Smooth muscle cell (in vitro differentiated cells): ENCODE measurements around the gene IFNL4. TPM values are rescaled to one million over a fixed set of nuclear protein-coding genes. Genes with fewer than 3 reads are reported as not detected.
"Not testable (repeated sequence)": the region's sequence is repeated elsewhere in the genome, so short reads cannot be mapped to it uniquely, and the experiment has no call there.

Experiments used
- DNase-seq: peaks from one replicate; lab custom pipeline; 2025; ENCODE audit not compliant: unreplicated experiment; lab: John Stamatoyannopoulos, UW
- H2AFZ ChIP-seq: fragments of 200-600 bp; sonication (generic); 2 replicates; pipeline ENCODE4 v1.6.0; 2016; ENCODE audit warnings: antibody characterized with exemption, low read depth, mild to moderate bottlenecking
- H3F3A ChIP-seq: fragments of 200-600 bp; sonication (generic); 2 replicates; pipeline ENCODE4 v1.6.0; 2017; ENCODE audit warnings: antibody characterized with exemption, low read depth
- H3K27ac ChIP-seq: fragments of 200-600 bp; sonication (generic); 2 replicates; pipeline ENCODE4 v1.5.1; 2016; ENCODE audit warnings: low read depth, mild to moderate bottlenecking
- H3K27me3 ChIP-seq: fragments of 200-600 bp; sonication (generic); 2 replicates; pipeline ENCODE4 v1.6.1; 2016; ENCODE audit warnings: low read depth, mild to moderate bottlenecking
- H3K36me3 ChIP-seq: fragments of 200-600 bp; sonication (generic); 2 replicates; pipeline ENCODE4 v1.5.1; 2016; ENCODE audit warnings: low read depth
- H3K4me1 ChIP-seq: fragments of 200-600 bp; sonication (generic); 2 replicates; pipeline ENCODE4 v1.5.1; 2016; ENCODE audit warnings: low read depth
- H3K4me2 ChIP-seq: fragments of 200-600 bp; sonication (generic); 2 replicates; pipeline ENCODE4 v1.6.0; 2016; ENCODE audit warnings: mild to moderate bottlenecking
- H3K4me3 ChIP-seq: fragments of 200-600 bp; sonication (generic); 2 replicates; pipeline ENCODE4 v1.5.1; 2016; ENCODE audit warnings: mild to moderate bottlenecking
- H3K79me2 ChIP-seq: fragments of 200-600 bp; sonication (generic); 2 replicates; pipeline ENCODE4 v1.6.0; 2016; ENCODE audit warnings: low read depth, mild to moderate bottlenecking
- H3K9ac ChIP-seq: fragments of 200-600 bp; sonication (generic); 2 replicates; pipeline ENCODE4 v1.6.0; 2016; ENCODE audit warnings: low read depth
- H3K9me3 ChIP-seq: fragments of 200-600 bp; sonication (generic); replicated peaks from 2 replicates; pipeline ENCODE4 v1.5.1; 2016; ENCODE audit warnings: low read depth
- H4K20me1 ChIP-seq: fragments of 200-600 bp; sonication (generic); 2 replicates; pipeline ENCODE4 v1.6.0; 2016; ENCODE audit warnings: low read depth
- WGBS: methylation state at CpG from one replicate; pipeline ENCODE4 v1.1.7; 2016; ENCODE audit warnings: low lambda C conversion rate; 5-methylcytosine and 5-hydroxymethylcytosine counted together
- polyA plus RNA-seq: library from polyadenylated mRNA; unstranded; fragments of >200 nt; fragmentation: Nextera tagmentation; extraction: Ambion mirVana; gene quantifications from 2 replicates; pipeline ENCODE4 v1.2.1, GENCODE V29; 2016
- total RNA-seq: library from RNA; depleted of rRNA; stranded (reverse); fragments of >200 nt; gene quantifications from 2 replicates; pipeline ENCODE4 v1.2.3, GENCODE V29; 2014
- TF ChIP-seq, protein P1 (sequence below): fragments of 200-600 bp; sonication (generic); IDR thresholded peaks from 2 replicates; pipeline ENCODE4 v1.5.1; 2017; ENCODE audit warnings: borderline replicate concordance, mild to moderate bottlenecking, antibody characterized with exemption; ENCODE audit not compliant: insufficient read depth, poor library complexity, severe bottlenecking

Gene IFNL4
- total and polyA plus RNA-seq, 2 experiments from 2014 or later, result 0.15 TPM; not detected in 1

- no peaks in the 10 kb centered on the region for H3K36me3 ChIP-seq
- no peak overlapping the region for H3K27ac ChIP-seq
- 87% methylated on average over 15 of the region's 15 CpGs for WGBS
- no peak overlapping the region for H3K4me2 ChIP-seq
- H3K27me3 ChIP-seq, result no peaks in the 10 kb centered on the region
- no peak overlapping the region for H3K9ac ChIP-seq
- no peaks in the 10 kb centered on the region for H3F3A ChIP-seq
- no peaks in the 10 kb centered on the region for H3K9me3 ChIP-seq
- no peaks in the 10 kb centered on the region for H3K4me1 ChIP-seq
- H3K79me2 ChIP-seq, result no peaks in the 10 kb centered on the region
- DNase-seq, result no peak
- H2AFZ ChIP-seq, result no peak overlapping the region
- no peaks in the 10 kb centered on the region for H4K20me1 ChIP-seq
- no peak overlapping the region for H3K4me3 ChIP-seq
- TF ChIP-seq, protein P1, sequence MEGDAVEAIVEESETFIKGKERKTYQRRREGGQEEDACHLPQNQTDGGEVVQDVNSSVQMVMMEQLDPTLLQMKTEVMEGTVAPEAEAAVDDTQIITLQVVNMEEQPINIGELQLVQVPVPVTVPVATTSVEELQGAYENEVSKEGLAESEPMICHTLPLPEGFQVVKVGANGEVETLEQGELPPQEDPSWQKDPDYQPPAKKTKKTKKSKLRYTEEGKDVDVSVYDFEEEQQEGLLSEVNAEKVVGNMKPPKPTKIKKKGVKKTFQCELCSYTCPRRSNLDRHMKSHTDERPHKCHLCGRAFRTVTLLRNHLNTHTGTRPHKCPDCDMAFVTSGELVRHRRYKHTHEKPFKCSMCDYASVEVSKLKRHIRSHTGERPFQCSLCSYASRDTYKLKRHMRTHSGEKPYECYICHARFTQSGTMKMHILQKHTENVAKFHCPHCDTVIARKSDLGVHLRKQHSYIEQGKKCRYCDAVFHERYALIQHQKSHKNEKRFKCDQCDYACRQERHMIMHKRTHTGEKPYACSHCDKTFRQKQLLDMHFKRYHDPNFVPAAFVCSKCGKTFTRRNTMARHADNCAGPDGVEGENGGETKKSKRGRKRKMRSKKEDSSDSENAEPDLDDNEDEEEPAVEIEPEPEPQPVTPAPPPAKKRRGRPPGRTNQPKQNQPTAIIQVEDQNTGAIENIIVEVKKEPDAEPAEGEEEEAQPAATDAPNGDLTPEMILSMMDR, result no peak
These were observed 30.2 kb downstream of the IFNL4 start for GRCh38 chr19:39218230-39219007.

GRCh38 chr19:39217094-39217493, 31.6 kb downstream of the IFNL4 start:
- TF ChIP-seq, protein P1, result no peak
- no peaks in the 10 kb centered on the region for H4K20me1 ChIP-seq
- H3K27me3 ChIP-seq, result no peaks in the 10 kb centered on the region
- H3K9me3 ChIP-seq, result no peaks in the 10 kb centered on the region
- H3K79me2 ChIP-seq, result no peaks in the 10 kb centered on the region
- H3K27ac ChIP-seq, result no peak overlapping the region
- 85% methylated on average over 5 of the region's 5 CpGs for WGBS
- H3K36me3 ChIP-seq, result no peaks in the 10 kb centered on the region
- H3K4me1 ChIP-seq, result no peaks in the 10 kb centered on the region
- H3K4me3 ChIP-seq, result no peak overlapping the region
- H3F3A ChIP-seq, result no peaks in the 10 kb centered on the region
- no peak for DNase-seq
- H3K9ac ChIP-seq, result no peak overlapping the region
- no peak overlapping the region for H2AFZ ChIP-seq
- no peak overlapping the region for H3K4me2 ChIP-seq

DNA sequence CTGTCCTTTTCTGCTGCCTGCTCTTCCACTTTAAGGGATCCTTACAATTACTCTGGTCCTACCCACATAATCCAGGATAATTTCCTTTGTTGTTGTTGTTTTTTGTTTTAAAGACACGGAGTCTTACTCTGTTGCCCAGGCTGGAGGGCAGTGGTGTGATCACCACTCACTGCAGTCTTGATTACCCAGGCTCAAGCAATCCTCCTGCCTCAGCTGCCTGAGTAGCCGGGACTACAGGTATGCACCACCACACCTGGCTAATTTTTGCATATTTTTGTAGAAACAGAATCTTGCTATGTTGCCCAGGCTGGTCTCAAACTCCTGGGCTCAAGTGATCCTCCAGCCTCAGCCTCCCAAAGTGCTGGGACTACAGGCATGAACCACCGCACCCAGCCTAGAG, 33.3 kb downstream of the IFNL4 start:
- WGBS, result 91% methylated on average over 3 of the region's 3 CpGs
- H3K4me2 ChIP-seq, result not testable (repeated sequence)

GRCh38 chr19:39212375-39212742, 36.3 kb downstream of the IFNL4 start:
- WGBS, result 37% methylated on average over 8 of the region's 8 CpGs
- Histone ChIP-seq H3K36me3 (no peaks in the 10 kb centered on the region), H3K79me2 (no peaks in the 10 kb centered on the region), H2AFZ (no peak overlapping the region), H3K4me1 (no peaks in the 10 kb centered on the region), H3K9ac (no peak overlapping the region), H3K27me3 (no peaks in the 10 kb centered on the region), H3F3A (no peaks in the 10 kb centered on the region), H4K20me1 (no peaks in the 10 kb centered on the region), H3K4me2 (no peak overlapping the region), H3K4me3 (no peak overlapping the region), H3K9me3 (no peaks in the 10 kb centered on the region), H3K27ac (no peak overlapping the region)
- no peak for DNase-seq
- TF ChIP-seq, protein P1, result peak; percentile 20

More for the DNA sequence above, 33.3 kb downstream of the IFNL4 start:
- H3K27ac ChIP-seq, H3K4me1 ChIP-seq, H3K9ac ChIP-seq, H3K36me3 ChIP-seq, H3K9me3 ChIP-seq, H3F3A ChIP-seq, DNase-seq, H2AFZ ChIP-seq, H3K79me2 ChIP-seq, H4K20me1 ChIP-seq, H3K4me3 ChIP-seq, H3K27me3 ChIP-seq: not testable (repeated sequence)
